IMR-90 (cell line): ENCODE measurements around the gene SOX5. TPM values are rescaled to one million over a fixed set of nuclear protein-coding genes. Genes with fewer than 3 reads are reported as not detected.

Experiments
- ATAC-seq: fragments of 200-7000 bp; cut with Tn5 transposase; 2 replicates; pipeline ENCODE4 v1.9.1; 2020; ENCODE audit warnings: low read depth, mild to moderate bottlenecking, moderate library complexity
- BruUV-seq: library from RNA; stranded (reverse); fragments of 400-500 nt; replicated peaks from 2 replicates; lab custom pipeline; 2021; lab: Mats Ljungman, UMichigan
- CTCF ChIA-PET: fragments of 300-600 bp; formaldehyde crosslinking; extraction: SDS; loops from one replicate; lab custom pipeline; 2021; ENCODE audit warnings: antibody characterized with exemption; lab: Yijun Ruan, JAX
- POLR2A ChIA-PET: fragments of 300-600 bp; sonication (Branson Sonifier 250); formaldehyde crosslinking; loops from one replicate; lab custom pipeline; 2022; ENCODE audit warnings: antibody characterized with exemption; ENCODE audit not compliant: unreplicated experiment; lab: Charles Lee
- DNase-seq: peaks from one replicate; pipeline ENCODE4 v3.0.0; 2013
- H2AFZ ChIP-seq: replicated peaks from 2 replicates; pipeline ENCODE3; 2013; ENCODE audit warnings: low read length, mild to moderate bottlenecking; ENCODE audit not compliant: poor library complexity
- H2AK5ac ChIP-seq: 2 replicates; pipeline ENCODE4 v1.6.1; 2013; ENCODE audit warnings: low read depth, low read length, inconsistent platforms
- H2AK9ac ChIP-seq: replicated peaks from 2 replicates; pipeline ENCODE3; 2013; ENCODE audit warnings: mild to moderate bottlenecking, low read depth, low read length, moderate library complexity; ENCODE audit not compliant: poor library complexity
- H2BK120ac ChIP-seq: 2 replicates; pipeline ENCODE4 v1.6.1; 2013; ENCODE audit warnings: low read depth, low read length, inconsistent platforms
- H2BK15ac ChIP-seq: 3 replicates; pipeline ENCODE4 v1.6.1; 2013; ENCODE audit warnings: low read depth, low read length, inconsistent platforms
- H2BK20ac ChIP-seq: 2 replicates; pipeline ENCODE4 v1.6.1; 2013; ENCODE audit warnings: low read depth, mild to moderate bottlenecking, inconsistent platforms, low read length, moderate library complexity
- H2BK5ac ChIP-seq: 2 replicates; pipeline ENCODE4 v1.6.1; 2013; ENCODE audit warnings: mild to moderate bottlenecking, low read depth, low read length, inconsistent platforms; ENCODE audit not compliant: poor library complexity, severe bottlenecking
- H3K14ac ChIP-seq: replicated peaks from 2 replicates; pipeline ENCODE4 v1.6.1; 2013; ENCODE audit warnings: low read depth, low read length, inconsistent platforms
- H3K18ac ChIP-seq: 2 replicates; pipeline ENCODE4 v1.6.1; 2013; ENCODE audit warnings: low read depth, low read length, control low read depth
- H3K23ac ChIP-seq: 2 replicates; pipeline ENCODE4 v1.6.1; 2013; ENCODE audit warnings: low read depth, low read length, inconsistent platforms
- H3K27ac ChIP-seq: 2 replicates; pipeline ENCODE4 v1.5.1; 2013; ENCODE audit warnings: mild to moderate bottlenecking, control low read depth, low read length; ENCODE audit not compliant: insufficient read depth
- H3K27me3 ChIP-seq: 2 replicates; pipeline ENCODE4 v1.6.1; 2013; ENCODE audit warnings: low read length; ENCODE audit not compliant: control insufficient read depth, insufficient read depth
- H3K36me3 ChIP-seq: 2 replicates; pipeline ENCODE4 v1.6.1; 2013; ENCODE audit warnings: low read length, mixed read lengths; ENCODE audit not compliant: control insufficient read depth, insufficient read depth
- H3K4ac ChIP-seq: 2 replicates; pipeline ENCODE4 v1.6.1; 2013; ENCODE audit warnings: low read depth, low read length, inconsistent platforms
- H3K4me1 ChIP-seq: 2 replicates; pipeline ENCODE4 v1.6.1; 2013; ENCODE audit warnings: low read length, mixed read lengths; ENCODE audit not compliant: control insufficient read depth, insufficient read depth
- H3K4me2 ChIP-seq: 2 replicates; pipeline ENCODE4 v1.6.1; 2013; ENCODE audit warnings: low read depth, mild to moderate bottlenecking, control low read depth, low read length, moderate library complexity
- H3K4me3 ChIP-seq: 2 replicates; pipeline ENCODE4 v1.5.1; 2013; ENCODE audit warnings: low read depth, mild to moderate bottlenecking, control low read depth, low read length, moderate library complexity; ENCODE audit not compliant: insufficient read depth
- H3K56ac ChIP-seq: 2 replicates; pipeline ENCODE4 v1.6.1; 2013; ENCODE audit warnings: low read length, inconsistent platforms; ENCODE audit not compliant: insufficient read depth; ENCODE audit errors: extremely low read depth
- H3K79me1 ChIP-seq, 2 experiments: 2 replicates each; pipeline ENCODE4 v1.6.1; 2013; ENCODE audit warnings: low read length in 2 of 2, inconsistent platforms in 1 of 2, low read depth in 1 of 2
- H3K9ac ChIP-seq: 2 replicates; pipeline ENCODE4 v1.6.1; 2013; ENCODE audit warnings: low read depth, low read length, control low read depth
- H3K9me1 ChIP-seq: 2 replicates; pipeline ENCODE4 v1.6.1; 2013; ENCODE audit warnings: low read length, inconsistent platforms; ENCODE audit not compliant: insufficient read depth
- H3K9me3 ChIP-seq: 2 replicates; pipeline ENCODE4 v1.6.1; 2013; ENCODE audit warnings: low read length; ENCODE audit not compliant: control insufficient read depth, insufficient read depth
- H4K20me1 ChIP-seq: 2 replicates; pipeline ENCODE4 v1.6.1; 2013; ENCODE audit warnings: low read length, inconsistent platforms; ENCODE audit not compliant: insufficient read depth
- H4K5ac ChIP-seq: 2 replicates; pipeline ENCODE4 v1.6.1; 2013; ENCODE audit warnings: mild to moderate bottlenecking, low read depth, low read length, control low read depth
- H4K8ac ChIP-seq, 2 experiments: 2 replicates each; pipeline ENCODE4 v1.6.1; 2013; ENCODE audit warnings: low read depth in 2 of 2, low read length in 2 of 2, control low read depth in 1 of 2, inconsistent platforms in 1 of 2
- H4K91ac ChIP-seq: 2 replicates; pipeline ENCODE4 v1.6.1; 2013; ENCODE audit warnings: low read depth, low read length, inconsistent platforms; ENCODE audit not compliant: insufficient read depth
- CHD1 ChIP-seq: IDR thresholded peaks from 2 replicates; pipeline ENCODE4 v1.6.1; 2012; ENCODE audit warnings: low read depth, low read length, improper control_type of control experiment
- MAFK ChIP-seq: IDR thresholded peaks from 2 replicates; pipeline ENCODE4 v1.6.1; 2012; ENCODE audit warnings: low read depth, low read length, improper control_type of control experiment
- NFE2L2 ChIP-seq: fragments of 150-350 bp; IDR thresholded peaks from 2 replicates; pipeline ENCODE4 v1.6.1; 2016; ENCODE audit warnings: low read depth, mild to moderate bottlenecking, low read length
- POLR2A ChIP-seq: IDR thresholded peaks from 2 replicates; pipeline ENCODE4 v1.6.1; 2012; ENCODE audit warnings: mild to moderate bottlenecking, low read depth, low read length
- RCOR1 ChIP-seq: IDR thresholded peaks from 2 replicates; pipeline ENCODE4 v1.6.1; 2012; ENCODE audit warnings: mild to moderate bottlenecking, low read length, improper control_type of control experiment; ENCODE audit not compliant: insufficient replicate concordance
- WGBS, 2 experiments: methylation state at CpG; one replicate each; pipeline versions ENCODE4 v1.1.5 to v1.1.7; 2013; ENCODE audit warnings: missing lambda C conversion rate in 2 of 2; ENCODE audit not compliant: insufficient read length in 1 of 2; ENCODE audit errors: extremely low coverage in 2 of 2; 5-methylcytosine and 5-hydroxymethylcytosine counted together
- dilution Hi-C: fragments of 300-500 bp; cut with HindIII; formaldehyde crosslinking; loops from one replicate; pipeline ENCODE4 v1.14.3; 2018; ENCODE audit warnings: low sequenced_read_pairs; ENCODE audit not compliant: unreplicated experiment
- in situ Hi-C: fragments of 300-500 bp; cut with MboI; formaldehyde crosslinking; loops from 3 replicates; pipeline ENCODE4 v1.14.3; 2019; ENCODE audit warnings: low sequenced_read_pairs, inconsistent platforms, mixed read lengths
- intact Hi-C: fragments of 100-400 bp; cut with micrococcal nuclease; formaldehyde crosslinking; loops from 2 replicates; pipeline ENCODE4 v1.10.0; 2022
- polyA plus RNA-seq, 3 experiments: library from polyadenylated mRNA; depleted of rRNA; stranded (reverse); fragments of >200 nt; gene quantifications; 2 replicates each; pipeline ENCODE4 v1.2.3, GENCODE V29; 2012; ENCODE audit warnings: low replicate concordance in 1 of 3
- total RNA-seq: library from RNA; depleted of rRNA; stranded (reverse); fragments of >200 nt; gene quantifications from 2 replicates; pipeline ENCODE4 v1.2.3, GENCODE V29; 2012

The SOX5 gene
- total and polyA plus RNA-seq, 2 of the 4 experiments (the other 2 are of a cell fraction): 1.1 to 13.1 TPM

- H3K9me1 ChIP-seq: no peaks in the 10 kb centered on the region
- no peak overlapping the region for H2BK120ac ChIP-seq
- no peak overlapping the region for H2AFZ ChIP-seq
- no peak overlapping the region for H4K5ac ChIP-seq
- WGBS, 2 experiments: no CpG with 5 or more reads among the region's 1 CpG
- ChIA-PET POLR2A (no interaction called here), CTCF (no interaction called here)
- no peak overlapping the region for H3K23ac ChIP-seq
- no peak overlapping the region for H3K4me3 ChIP-seq
- no peak overlapping the region for H2AK9ac ChIP-seq
- ATAC-seq: no peak
- no peaks in the 10 kb centered on the region for H3K36me3 ChIP-seq
- intact Hi-C loops (no loop called here), in situ Hi-C loops (no loop called here), dilution Hi-C loops (no loop called here)
- no peak overlapping the region for H4K8ac ChIP-seq
- BruUV-seq: no TSS peak
- no peaks in the 10 kb centered on the region for H3K4me1 ChIP-seq
- H2BK20ac ChIP-seq: no peak overlapping the region
- no peak overlapping the region for H3K14ac ChIP-seq
- H4K20me1 ChIP-seq: no peaks in the 10 kb centered on the region
- no peak overlapping the region for H2AK5ac ChIP-seq
- no peak overlapping the region for H4K91ac ChIP-seq
- H3K56ac ChIP-seq: no peak overlapping the region
- H2BK15ac ChIP-seq: no peak overlapping the region
- H3K9ac ChIP-seq: no peak overlapping the region
- no peak overlapping the region for H3K18ac ChIP-seq
- H3K79me1 ChIP-seq: no peaks in the 10 kb centered on the region
- H3K27me3 ChIP-seq: no peaks in the 10 kb centered on the region
- TF ChIP-seq RCOR1: no peak
- TF ChIP-seq POLR2A: no peak
- no peak for TF ChIP-seq MAFK
- TF ChIP-seq NFE2L2: no peak
- TF ChIP-seq CHD1: no peak
- no peak overlapping the region for H3K4ac ChIP-seq
- DNase-seq: no peak
- no peak overlapping the region for H2BK5ac ChIP-seq
- no peak overlapping the region for H3K4me2 ChIP-seq
- no peaks in the 10 kb centered on the region for H3K9me3 ChIP-seq
- H3K27ac ChIP-seq: no peak overlapping the region
These were observed 265.3 kb downstream of the SOX5 start for GRCh38 chr12:23684121-23684520.
